GM12878 (cell line): ENCODE data around the gene C1orf53. TPM values are rescaled to one million over a fixed set of nuclear protein-coding genes. Genes with fewer than 3 reads are reported as not detected.

ENCODE experiments used
- ATAC-seq: fragments of 200-7000 bp; cut with Tn5 transposase; 3 replicates; pipeline ENCODE4 v1.9.1; 2020; ENCODE audit warnings: mild to moderate bottlenecking, moderate library complexity
- BruUV-seq: library from RNA; stranded (reverse); fragments of 400-500 nt; replicated peaks from 2 replicates; lab custom pipeline; 2021; lab: Mats Ljungman, UMichigan
- CTCF ChIA-PET: fragments of 300-600 bp; sonication (Branson Sonifier 250); formaldehyde crosslinking; extraction: SDS; loops from one replicate; lab custom pipeline; 2021; ENCODE audit warnings: inconsistent platforms; lab: Yijun Ruan, JAX
- POLR2A ChIA-PET: fragments of 350-600 bp; formaldehyde crosslinking; extraction: SDS; loops from one replicate; lab custom pipeline; 2021; ENCODE audit warnings: inconsistent platforms; lab: Charles Lee
- RAD21 ChIA-PET: fragments of 300-600 bp; sonication (Branson Sonifier 250); formaldehyde crosslinking; loops from one replicate; lab custom pipeline; 2023; ENCODE audit warnings: antibody characterized with exemption; ENCODE audit not compliant: unreplicated experiment; lab: Charles Lee
- SMC1A ChIA-PET: fragments of 300-600 bp; sonication (Branson Sonifier 250); formaldehyde crosslinking; loops from one replicate; lab custom pipeline; 2023; ENCODE audit not compliant: unreplicated experiment, uncharacterized antibody; lab: Charles Lee
- DNase-seq: peaks from one replicate; pipeline ENCODE4 v3.0.0-alpha.2; 2011; ENCODE audit warnings: low read depth, low spot score
- FAIRE-seq: peaks from 3 replicates; lab custom pipeline; 2011; peaks lifted over from hg19 to GRCh38; lab: Jason Lieb, UNC
- H2AFZ ChIP-seq: 2 replicates; pipeline ENCODE4 v1.6.0; 2011; ENCODE audit warnings: low read depth, low read length, control low read depth; ENCODE audit not compliant: control insufficient read depth
- H3K27ac ChIP-seq: 2 replicates; pipeline ENCODE4 v1.5.1; 2011; ENCODE audit warnings: control low read depth; ENCODE audit not compliant: control insufficient read depth, insufficient read depth
- H3K27me3 ChIP-seq, 2 experiments: replicated peaks in 1 of 2; 2 replicates each; pipeline versions ENCODE4 v1.6.0 to v1.6.1; 2011; ENCODE audit warnings: low read length in 1 of 2; ENCODE audit not compliant: control insufficient read depth in 2 of 2, insufficient read depth in 2 of 2
- H3K36me3 ChIP-seq, 2 experiments: 2 replicates each; pipeline ENCODE4 v1.5.1; 2011; ENCODE audit warnings: low read length in 1 of 2; ENCODE audit not compliant: control insufficient read depth in 2 of 2, insufficient read depth in 2 of 2
- H3K4me1 ChIP-seq: 2 replicates; pipeline ENCODE4 v1.6.1; 2011; ENCODE audit warnings: mild to moderate bottlenecking, low read length, moderate library complexity, mixed read lengths; ENCODE audit not compliant: control insufficient read depth, insufficient read depth
- H3K4me2 ChIP-seq: 2 replicates; pipeline ENCODE4 v1.6.0; 2011; ENCODE audit warnings: control low read depth; ENCODE audit not compliant: control insufficient read depth, insufficient read depth
- H3K4me3 ChIP-seq: fragments of 200-600 bp; sonication (generic); 2 replicates; pipeline ENCODE4 v1.5.1; 2016
- H3K79me2 ChIP-seq: 2 replicates; pipeline ENCODE4 v1.6.0; 2011; ENCODE audit warnings: low read length; ENCODE audit not compliant: control insufficient read depth, insufficient read depth
- H3K9ac ChIP-seq: 2 replicates; pipeline ENCODE4 v1.8.0; 2011; ENCODE audit warnings: low read length, control low read depth, mixed read lengths; ENCODE audit not compliant: control insufficient read depth, insufficient read depth
- H3K9me3 ChIP-seq: replicated peaks from 3 replicates; pipeline ENCODE4 v1.5.1; 2011; ENCODE audit warnings: mild to moderate bottlenecking, low read length; ENCODE audit not compliant: control insufficient read depth, insufficient read depth
- H4K20me1 ChIP-seq: 2 replicates; pipeline ENCODE4 v1.6.0; 2011; ENCODE audit not compliant: control insufficient read depth, insufficient read depth
- SUZ12 ChIP-seq: fragments of 200-600 bp; sonication (generic); IDR thresholded peaks from one replicate; pipeline ENCODE4 v1.6.1; 2018; ENCODE audit warnings: antibody characterized with exemption, mild to moderate bottlenecking; ENCODE audit not compliant: unreplicated experiment
- WGBS: methylation state at CpG from one replicate; pipeline ENCODE4 v1.1.6; 2016; ENCODE audit warnings: low lambda C conversion rate; ENCODE audit not compliant: insufficient replicate concordance, insufficient coverage; ENCODE audit errors: missing lambda C conversion rate; 5-methylcytosine and 5-hydroxymethylcytosine counted together
- in situ Hi-C: fragments of 300-500 bp; cut with MboI; formaldehyde crosslinking; loops from 9 replicates; pipeline ENCODE4 v1.14.3; 2018; ENCODE audit warnings: mixed read lengths
- intact Hi-C: fragments of 100-400 bp; cut with micrococcal nuclease; formaldehyde crosslinking; loops from one replicate; pipeline ENCODE4 v1.14.2; 2022; ENCODE audit not compliant: unreplicated experiment
- polyA plus RNA-seq, 11 experiments: library from polyadenylated mRNA; depleted of rRNA in 4 of 11; unstranded in 6 of 11; stranded (reverse) in 5 of 11; fragments of >200 nt; fragmentation: Nextera tagmentation in 4 of 11; fragmentation: Illumina TruSeq in 1 of 11; extraction: Ambion mirVana in 4 of 11; extraction: Trizol in 1 of 11; gene quantifications; 1 replicate in 1 of 11; 2 replicates in 10 of 11; pipeline versions ENCODE4 v1.2.1 to v1.2.3, GENCODE V29; 2011 to 2016; ENCODE audit warnings: inconsistent platforms in 2 of 11, missing spikeins in 2 of 11, low read depth in 1 of 11
- total RNA-seq, 4 experiments: library from RNA; depleted of rRNA in 3 of 4; stranded (reverse); fragments of >200 nt in 3 of 4; fragmentation: Illumina TruSeq in 1 of 4; extraction: Trizol in 1 of 4; gene quantifications; 2 replicates each; pipeline versions ENCODE4 v1.2.1 to v1.2.3, GENCODE V29; 2013 to 2021
- TF ChIP-seq, protein P1 (sequence below): fragments of 450-650 bp; IDR thresholded peaks from 2 replicates; pipeline ENCODE4 v1.6.1; 2016; ENCODE audit warnings: mild to moderate bottlenecking

Gene C1orf53
- total and polyA plus RNA-seq, 10 of the 15 experiments (the other 5 are each of a cell fraction or from before 2014, with no cell fraction given), result 0.31 to 5.4 (median 0.59) TPM

DNA sequence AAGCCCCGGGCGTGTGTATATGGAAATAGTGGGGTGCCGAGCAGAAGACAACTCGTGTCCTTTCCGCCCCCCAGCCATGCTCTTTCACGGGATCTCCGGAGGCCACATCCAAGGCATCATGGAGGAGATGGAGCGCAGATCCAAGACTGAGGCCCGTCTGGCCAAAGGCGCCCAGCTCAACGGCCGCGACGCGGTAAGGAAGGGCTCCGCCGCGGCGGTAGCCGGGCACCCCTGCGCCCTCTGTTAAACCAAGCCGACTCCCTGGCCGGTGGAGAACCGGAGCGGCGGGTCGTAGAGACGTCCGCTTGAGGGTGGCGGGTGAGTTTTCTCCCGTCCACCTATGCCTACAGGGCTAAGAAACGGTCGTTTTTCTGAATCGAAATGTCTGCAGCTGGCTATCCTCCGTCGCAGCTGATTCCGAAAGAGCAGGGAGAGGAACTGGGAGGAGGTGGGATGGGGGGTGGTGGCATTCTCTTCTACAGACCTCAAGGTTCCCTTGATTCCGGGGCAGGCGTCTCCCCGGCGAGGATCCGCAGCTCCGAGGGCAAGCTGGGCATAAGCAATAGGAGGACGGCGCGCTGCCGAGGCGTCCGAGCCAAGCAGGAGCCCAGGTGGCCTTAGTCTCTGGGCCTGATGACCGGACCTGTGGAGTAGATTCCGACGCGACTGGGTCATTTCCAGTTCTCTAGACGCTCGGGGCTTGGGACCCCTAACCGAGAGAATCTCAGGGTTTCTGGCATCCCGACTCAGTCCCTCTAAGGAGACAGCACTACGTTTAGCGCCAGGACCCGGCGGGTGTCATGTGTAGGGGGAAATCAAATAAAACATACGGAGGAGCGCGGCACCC lies 15.6 kb downstream of the C1orf53 start:
- intact Hi-C loops, result no loop called here
- H3K36me3 ChIP-seq, result no peaks in the 10 kb centered on the region
- H4K20me1 ChIP-seq, result no peaks in the 10 kb centered on the region; the same call in 1 of the 2 replicates
- in situ Hi-C loops, result loop anchor here (25.0 kb wide), 1 partner anchor 769 kb away; no protein-coding TSS in a partner anchor
- POLR2A ChIA-PET, result no interaction called here
- RAD21 ChIA-PET, result no interaction called here
- H3K4me3 ChIP-seq, result no peak overlapping the region
- no peaks in the 10 kb centered on the region for H3K4me1 ChIP-seq
- no peak overlapping the region for H2AFZ ChIP-seq
- CTCF ChIA-PET, result interaction anchor here (1.5 kb wide), 1 partner anchor 391 kb away, joined by 3 read pairs; no protein-coding TSS in a partner anchor
- H3K9ac ChIP-seq, result no peak overlapping the region
- peaks cover 28 to 38% of the 10 kb centered on the region in 2 experiments for H3K27me3 ChIP-seq
- no peak for DNase-seq
- TF ChIP-seq, protein P1, sequence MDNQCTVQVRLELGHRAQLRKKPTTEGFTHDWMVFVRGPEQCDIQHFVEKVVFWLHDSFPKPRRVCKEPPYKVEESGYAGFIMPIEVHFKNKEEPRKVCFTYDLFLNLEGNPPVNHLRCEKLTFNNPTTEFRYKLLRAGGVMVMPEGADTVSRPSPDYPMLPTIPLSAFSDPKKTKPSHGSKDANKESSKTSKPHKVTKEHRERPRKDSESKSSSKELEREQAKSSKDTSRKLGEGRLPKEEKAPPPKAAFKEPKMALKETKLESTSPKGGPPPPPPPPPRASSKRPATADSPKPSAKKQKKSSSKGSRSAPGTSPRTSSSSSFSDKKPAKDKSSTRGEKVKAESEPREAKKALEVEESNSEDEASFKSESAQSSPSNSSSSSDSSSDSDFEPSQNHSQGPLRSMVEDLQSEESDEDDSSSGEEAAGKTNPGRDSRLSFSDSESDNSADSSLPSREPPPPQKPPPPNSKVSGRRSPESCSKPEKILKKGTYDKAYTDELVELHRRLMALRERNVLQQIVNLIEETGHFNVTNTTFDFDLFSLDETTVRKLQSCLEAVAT, result no peak
- peak; percentile 56 for TF ChIP-seq SUZ12
- no peaks in the 10 kb centered on the region for H3K79me2 ChIP-seq
- H3K27ac ChIP-seq, result no peak overlapping the region
- BruUV-seq, result no TSS peak
- FAIRE-seq, result no peak
- H3K9me3 ChIP-seq, result no peaks in the 10 kb centered on the region; the same call in 2 of the 3 replicates
- peak; percentile 33; the same call in 2 of the 3 replicates for ATAC-seq
- SMC1A ChIA-PET, result no interaction called here
- 0 out of 2 replicates have a peak overlapping the region, but pooled peaks have one; percentile 15 for H3K4me2 ChIP-seq
- WGBS, result 28% methylated on average over 59 of the region's 64 CpGs
